ENCODE measurements around the gene SPAAR. TPM values are rescaled to one million over a fixed set of nuclear protein-coding genes. Genes with fewer than 3 reads are reported as not detected.
"Not testable (repeated sequence)": the region's sequence is repeated elsewhere in the genome, so short reads cannot be mapped to it uniquely, and the experiment has no call there.

The SPAAR gene
- total RNA-seq, 1 donor from 2014 or later = 11.7 TPM

DNA sequence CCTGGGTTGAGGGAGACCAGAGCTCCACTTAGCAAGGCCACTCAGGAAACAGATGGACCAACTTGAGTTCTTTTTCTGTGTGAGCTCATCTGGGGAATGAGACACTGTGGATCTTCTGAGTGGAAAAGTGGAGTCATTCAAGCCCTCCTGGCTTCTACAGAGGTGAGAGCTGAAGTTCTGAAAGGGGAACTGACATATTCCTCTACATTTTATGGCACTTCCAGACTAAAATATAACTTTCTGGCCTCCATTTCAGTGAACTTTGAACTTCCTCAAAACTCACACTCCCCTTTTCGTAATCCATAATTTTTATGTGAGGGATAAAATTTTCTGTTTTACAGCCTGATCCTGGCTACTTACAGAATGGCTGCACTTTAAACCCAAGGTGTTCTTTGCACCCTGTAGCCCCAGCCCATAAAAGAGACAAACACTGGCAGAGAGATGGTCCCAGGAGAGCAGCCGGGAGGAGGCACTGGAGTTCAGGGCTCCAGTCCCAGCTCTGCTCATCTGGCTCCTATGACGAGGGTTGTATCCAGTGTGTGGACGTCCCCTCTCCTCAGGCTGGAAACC, 10.8 kb downstream of the SPAAR start:
- DNase-seq (ENCODE audit: low read depth, low spot score) = no peak

GRCh38 chr9:35923598-35923926, 14.3 kb downstream of the SPAAR start:
- DNase-seq (ENCODE audit: low read depth, low spot score) = no peak

DNA sequence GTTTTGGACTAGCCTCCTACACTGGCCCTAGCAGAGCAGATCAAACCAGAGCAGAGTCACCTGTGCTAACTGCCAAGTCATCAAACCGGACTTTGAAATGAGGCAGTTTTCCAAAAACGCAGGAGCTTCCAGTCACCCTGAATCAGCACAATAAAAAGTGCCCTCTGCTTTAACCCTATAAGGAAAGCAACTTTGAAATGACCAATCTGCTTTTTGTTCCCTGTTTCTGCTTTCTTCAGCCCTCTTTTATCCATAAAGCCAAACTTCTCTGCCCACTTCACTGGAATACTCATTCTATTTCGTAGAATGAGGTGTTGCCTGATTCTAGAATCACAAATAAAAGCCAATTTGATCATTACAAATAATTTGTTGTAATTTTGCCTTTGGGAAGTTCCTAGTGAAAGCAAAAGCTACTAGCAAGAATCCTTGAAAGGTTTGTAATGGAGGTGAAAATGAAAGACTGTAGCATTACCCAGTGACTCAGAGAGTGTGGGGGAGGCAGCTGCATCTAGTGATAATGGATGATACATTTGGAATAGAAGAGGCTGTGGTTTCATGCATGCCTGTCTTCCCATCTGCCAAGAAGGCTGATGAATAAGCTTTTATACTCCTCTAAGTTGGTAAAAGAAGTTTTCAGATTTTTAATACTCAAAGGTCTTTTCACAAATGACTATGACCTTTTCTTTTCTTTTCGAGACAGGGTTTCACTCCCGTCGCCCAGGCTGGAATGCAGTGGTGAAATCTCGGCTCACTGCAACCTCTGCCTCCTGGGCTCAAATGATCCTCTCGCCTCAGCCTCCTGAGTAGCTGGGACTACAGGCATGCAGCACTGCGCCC, 14.9 kb downstream of the SPAAR start:
- DNase-seq (ENCODE audit: low read depth, low spot score) = no peak

GRCh38 chr9:35928591-35929452, 19.5 kb downstream of the SPAAR start:
- DNase-seq (ENCODE audit: low read depth, low spot score) = no peak

DNA sequence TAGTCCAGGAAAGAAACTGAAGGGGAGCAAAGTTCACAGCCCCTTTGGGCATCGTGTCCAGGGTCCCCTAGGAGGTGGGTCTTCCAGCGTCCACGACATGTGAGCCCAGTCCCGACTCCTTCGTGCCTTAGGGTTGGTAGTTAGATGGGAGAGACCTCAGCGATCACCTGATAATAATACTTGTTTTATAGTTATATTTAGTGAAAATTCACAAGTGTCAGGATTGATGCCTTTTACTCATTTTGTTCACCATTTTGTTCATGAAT, 20.1 kb downstream of the SPAAR start:
- DNase-seq (ENCODE audit: low read depth, low spot score) = no peak

DNA sequence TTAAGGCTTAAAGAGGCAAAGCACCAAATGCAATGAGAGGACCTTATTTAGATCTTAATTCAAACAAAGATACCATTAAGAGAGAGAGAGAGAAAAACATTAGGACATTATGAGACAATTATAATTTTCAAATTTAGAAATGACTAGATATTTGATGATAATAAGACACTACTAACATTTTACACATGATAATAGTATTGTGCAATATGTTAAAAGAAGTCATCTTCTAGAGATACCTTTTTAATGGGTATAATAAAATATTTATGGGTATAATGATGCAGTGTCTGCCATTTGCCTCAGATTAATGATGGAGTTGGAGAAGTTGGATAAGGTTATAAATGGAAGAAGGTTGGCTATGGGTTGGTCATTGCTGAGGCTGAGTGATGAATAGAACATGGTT, 21.2 kb downstream of the SPAAR start:
- DNase-seq (ENCODE audit: low read depth, low spot score) = no peak

DNA sequence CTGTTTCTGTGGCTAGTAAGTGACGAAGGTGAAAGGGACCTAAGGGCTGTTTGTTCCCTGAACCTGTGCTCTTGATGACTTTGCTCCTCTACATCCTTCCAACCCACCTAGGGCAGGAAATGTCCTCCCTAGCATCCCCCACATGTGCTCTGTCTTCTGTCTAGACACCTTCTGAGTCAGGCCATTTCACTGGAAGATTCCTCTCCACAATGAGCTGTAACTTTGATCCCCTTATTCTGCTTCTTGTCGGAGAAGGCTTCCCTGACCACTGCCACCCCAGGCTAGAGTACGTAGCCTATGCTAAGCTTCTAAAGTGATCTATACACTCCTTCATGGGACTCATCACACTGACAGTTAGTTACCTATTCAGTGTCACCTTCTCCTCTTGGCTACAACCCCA, 21.7 kb downstream of the SPAAR start:
- DNase-seq (ENCODE audit: low read depth, low spot score) = no peak

DNA sequence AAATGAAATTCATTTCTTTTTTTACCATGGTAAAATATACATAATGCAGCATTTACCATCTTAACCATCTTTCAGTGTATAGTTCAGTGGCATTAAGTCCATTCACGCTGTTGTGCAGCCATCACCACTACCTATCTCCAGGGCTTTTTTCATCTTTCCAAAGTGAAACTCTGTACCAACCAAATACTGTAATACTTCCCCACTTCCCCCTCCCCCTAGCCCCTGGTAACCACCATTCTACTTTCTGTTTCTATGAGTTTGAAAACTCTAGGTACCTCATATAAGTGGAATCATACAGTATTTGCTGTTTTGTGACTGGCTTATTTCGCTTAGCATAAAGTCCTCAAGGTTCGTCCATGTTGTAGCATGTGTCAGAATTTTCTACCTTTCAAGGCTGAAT, 23.4 kb downstream of the SPAAR start:
- DNase-seq (ENCODE audit: low read depth, low spot score) = no peak

DNA sequence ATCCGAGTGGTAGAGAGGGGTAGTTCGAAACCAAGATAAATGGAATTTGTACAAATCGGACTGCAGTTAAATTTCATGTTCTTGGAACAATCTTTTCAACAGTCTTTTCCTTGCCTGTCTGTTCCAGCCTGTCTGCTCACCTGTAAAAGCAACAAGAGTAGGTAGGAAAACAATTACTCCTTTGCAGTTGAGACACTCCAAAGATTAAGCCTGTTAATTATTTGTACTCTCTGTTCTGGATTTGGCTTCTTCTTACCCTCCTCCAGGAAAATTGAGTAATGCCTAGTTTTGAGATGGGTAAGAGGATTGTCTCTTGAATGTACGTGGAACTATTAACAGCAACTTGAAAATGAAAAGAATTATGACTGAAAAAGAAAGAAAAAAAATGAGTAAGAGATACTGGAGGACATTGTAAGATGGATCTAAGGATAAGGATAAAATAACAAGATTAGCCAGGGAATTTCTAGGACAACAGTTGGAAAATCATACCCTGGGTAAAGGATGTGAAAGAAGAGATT, 24.3 kb downstream of the SPAAR start:
- no peak for DNase-seq (ENCODE audit: low read depth, low spot score)

DNA sequence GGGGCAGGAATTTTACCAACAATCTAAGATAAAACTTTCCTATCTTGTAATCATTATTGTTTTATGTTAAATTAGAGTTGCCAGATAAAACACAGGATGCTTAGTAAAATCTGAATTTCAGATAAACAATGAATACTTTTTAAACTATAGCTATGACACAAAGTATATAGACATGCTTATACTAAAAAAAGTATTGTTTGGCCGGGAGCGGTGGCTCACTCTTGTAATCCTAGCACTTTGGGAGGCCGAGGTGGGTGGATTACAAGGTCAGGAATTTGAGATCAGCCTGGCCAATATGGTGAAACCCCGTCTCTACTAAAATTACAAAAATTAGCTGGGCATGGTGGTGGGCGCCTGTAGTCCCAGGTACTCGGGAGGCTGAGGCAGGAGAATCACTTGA, 24.8 kb downstream of the SPAAR start:
- not testable (repeated sequence) for DNase-seq (ENCODE audit: low read depth, low spot score)

GRCh38 chr9:35935261-35935660, 26.0 kb downstream of the SPAAR start:
- no peak for DNase-seq (ENCODE audit: low read depth, low spot score)

GRCh38 chr9:35935755-35936509, 26.6 kb downstream of the SPAAR start:
- DNase-seq (ENCODE audit: low read depth, low spot score) = no peak

GRCh38 chr9:35937227-35937626, 27.9 kb downstream of the SPAAR start:
- DNase-seq (ENCODE audit: low read depth, low spot score) = no peak

DNA sequence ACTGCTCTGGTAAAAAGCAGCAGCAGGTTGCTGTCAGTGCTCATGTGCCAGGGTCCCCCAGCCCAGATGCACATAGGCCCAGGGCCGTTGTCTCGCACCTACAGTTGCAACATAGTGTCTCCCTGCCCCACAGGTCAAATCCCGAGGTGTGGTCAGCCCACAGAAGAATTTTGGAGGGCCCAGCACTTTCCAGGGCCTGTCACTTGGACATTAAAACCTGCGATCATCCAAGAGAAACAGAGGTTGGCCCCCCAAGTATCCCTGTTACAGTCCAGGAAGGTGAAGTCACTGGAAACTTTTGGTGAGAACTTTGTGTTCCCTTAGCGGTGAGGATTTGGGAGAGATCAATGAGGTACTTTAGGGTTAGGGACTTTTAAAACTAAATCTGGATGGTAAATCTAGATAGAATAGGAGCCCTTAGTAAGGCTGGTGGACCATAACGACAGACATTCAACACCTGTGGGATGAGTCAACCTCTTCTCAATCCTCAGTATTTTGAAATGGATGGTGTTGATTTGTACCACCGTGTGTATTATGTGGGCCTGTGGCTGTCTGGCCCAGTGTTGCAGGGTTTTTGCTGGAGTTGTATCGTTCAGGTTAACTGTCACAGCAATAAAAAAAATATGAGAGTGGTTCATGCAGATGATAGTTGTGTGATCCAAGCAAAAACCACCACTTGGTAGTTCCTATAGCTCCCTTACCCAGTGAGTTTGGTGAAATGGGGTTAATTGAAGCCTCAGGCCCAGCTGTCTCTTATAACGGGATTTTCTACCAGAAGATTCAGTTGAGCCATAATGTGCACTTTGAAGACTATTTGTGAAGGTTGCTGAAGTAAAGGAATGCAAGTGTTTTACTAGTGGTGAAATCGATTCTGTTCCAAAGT, 29.4 kb downstream of the SPAAR start:
- no peak for DNase-seq (ENCODE audit: low read depth, low spot score)

DNA sequence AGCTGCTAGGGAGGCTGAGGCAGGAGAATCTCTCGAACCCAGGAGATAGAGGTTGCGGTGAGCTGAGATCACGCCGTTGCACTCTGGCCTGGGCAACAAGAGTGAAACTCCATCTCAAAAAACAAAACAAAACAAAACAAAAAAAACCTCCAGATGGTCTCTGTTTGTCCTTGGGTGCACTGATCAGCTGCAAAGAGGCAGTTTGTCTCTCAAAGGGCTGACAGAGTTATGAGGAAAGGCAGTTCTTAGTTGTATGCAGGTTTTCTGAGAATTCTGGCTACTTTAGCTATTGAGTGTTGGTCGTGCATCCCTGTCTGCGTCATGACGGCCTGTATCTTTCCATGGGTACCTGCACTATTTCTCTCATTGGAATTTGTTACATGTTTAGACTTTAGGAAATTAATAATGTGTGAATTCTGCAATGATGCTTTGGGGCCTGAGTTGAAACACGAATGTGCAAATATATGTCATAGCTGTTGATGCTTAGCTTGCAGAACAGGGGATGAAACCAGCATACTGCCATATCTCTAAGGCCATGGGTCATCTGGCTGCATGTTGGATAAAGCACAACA, 30.5 kb downstream of the SPAAR start:
- DNase-seq (ENCODE audit: low read depth, low spot score) = no peak

DNA sequence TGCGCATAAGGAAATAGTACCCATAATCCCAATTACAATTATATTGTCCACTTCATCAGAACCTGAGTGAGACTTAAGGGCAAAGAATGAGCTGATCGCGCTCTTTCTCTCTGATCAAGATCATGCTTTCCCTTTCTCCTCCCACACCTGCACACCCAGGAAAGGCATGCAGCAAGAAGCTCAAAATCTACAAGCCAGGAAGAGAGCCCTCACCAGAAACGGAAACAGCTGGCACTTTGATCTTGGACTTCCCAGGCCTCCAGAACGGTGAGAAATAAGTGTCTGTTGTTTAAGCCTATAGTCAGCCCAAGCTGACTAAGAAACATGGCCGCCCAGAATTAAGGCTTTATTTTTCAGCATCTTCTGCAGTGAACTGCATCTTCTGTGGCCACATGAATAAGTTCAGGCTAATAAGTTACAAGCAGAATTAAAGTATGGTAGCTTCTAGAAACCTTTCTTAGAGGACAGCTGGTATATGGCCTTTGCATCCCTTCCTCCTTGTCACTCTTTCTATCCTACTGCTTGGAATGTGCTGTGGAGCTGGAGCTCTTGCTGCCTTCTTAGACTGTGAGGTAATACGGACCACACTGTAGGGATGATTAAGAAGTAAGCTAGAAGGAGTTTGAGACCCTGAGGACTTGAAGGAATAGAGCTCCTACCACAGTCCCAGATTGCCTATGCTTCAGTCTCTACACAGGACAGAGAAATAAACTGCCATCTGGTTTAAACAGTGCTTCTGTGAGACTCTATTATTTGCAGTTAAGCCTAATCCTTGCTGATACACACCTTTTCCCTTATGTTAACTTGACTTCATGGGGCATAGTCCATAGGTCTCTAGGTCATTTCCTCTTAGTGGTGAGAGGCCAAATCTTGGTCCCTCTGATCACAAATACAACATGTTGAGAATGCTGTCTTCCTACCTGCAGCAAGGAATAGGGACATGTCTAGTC, 31.4 kb downstream of the SPAAR start:
- DNase-seq (ENCODE audit: low read depth, low spot score) = no peak

GRCh38 chr9:35942286-35942685, 33.0 kb downstream of the SPAAR start:
- no peak for DNase-seq (ENCODE audit: low read depth, low spot score)

DNA sequence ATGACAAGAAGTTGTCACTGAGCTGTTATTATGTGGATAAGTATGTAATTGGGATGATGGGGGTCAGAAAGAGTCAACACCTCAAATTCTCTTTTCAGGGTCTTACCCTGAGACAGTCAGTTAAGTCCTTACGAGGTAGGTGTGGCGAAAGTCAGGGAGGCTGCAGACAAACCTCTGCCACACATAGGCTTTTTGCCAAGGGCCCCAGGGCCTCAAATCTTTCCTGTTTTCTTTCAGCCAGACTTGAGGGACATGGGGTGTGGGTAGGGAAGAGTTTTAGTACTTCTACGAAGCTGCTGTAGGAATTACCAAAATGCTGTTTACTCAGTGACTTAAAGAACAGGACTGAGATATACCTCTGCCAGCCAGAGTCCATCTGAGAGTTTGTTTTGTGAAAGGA, 34.9 kb downstream of the SPAAR start:
- DNase-seq (ENCODE audit: low read depth, low spot score) = no peak

DNA sequence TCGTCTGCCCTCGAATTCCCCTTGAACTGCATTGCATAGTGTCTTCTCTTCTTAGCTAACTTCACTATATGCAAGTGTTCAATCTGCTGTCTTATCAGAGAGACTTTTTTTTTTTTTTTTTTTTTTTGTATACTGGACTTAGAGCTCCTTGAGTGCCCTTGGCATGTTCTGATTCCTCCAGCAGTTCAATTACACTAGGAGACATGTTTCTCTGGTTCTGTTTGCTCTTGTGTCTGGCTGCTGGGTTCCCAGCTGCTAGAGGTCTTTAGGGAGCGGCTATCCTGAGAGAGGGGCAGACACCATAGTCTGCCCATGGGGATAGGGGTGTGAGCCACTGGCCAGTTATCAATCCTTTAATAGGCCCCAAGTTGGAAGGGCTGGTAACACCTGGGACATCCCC, 35.6 kb downstream of the SPAAR start:
- no peak for DNase-seq (ENCODE audit: low read depth, low spot score)

All from pulmonary artery endothelial cell (primary cell).